Right atrium auricular region (tissue), 2 donors: ENCODE data around the gene TRPM6. TPM values are rescaled to one million over a fixed set of nuclear protein-coding genes. Genes with fewer than 3 reads are reported as not detected.
"Not testable (repeated sequence)": the region's sequence is repeated elsewhere in the genome, so short reads cannot be mapped to it uniquely, and the experiment has no call there.

Source experiments
- DNase-seq: peaks from one replicate; pipeline ENCODE4 v3.0.0-alpha.2; 2019; ENCODE audit warnings: low spot score
- H3K27ac ChIP-seq, 2 donors: fragments of 200-600 bp; sonication (generic); 1 replicate in 1 of 2; 2 replicates in 1 of 2; pipeline ENCODE4 v1.5.1; 2016 to 2019
- H3K27me3 ChIP-seq, 2 donors: fragments of 200-600 bp; sonication (generic); one replicate each; pipeline versions ENCODE4 v1.5.1 to v1.6.0; 2017 to 2019
- H3K36me3 ChIP-seq: fragments of 200-600 bp; sonication (generic); one replicate; pipeline ENCODE4 v1.5.1; 2016
- H3K4me1 ChIP-seq, 2 donors: fragments of 200-600 bp; sonication (generic); one replicate each; pipeline versions ENCODE4 v1.5.1 to v1.6.0; 2017 to 2019
- H3K4me3 ChIP-seq, 2 donors: fragments of 200-600 bp; sonication (generic); 1 replicate in 1 of 2; 2 replicates in 1 of 2; pipeline ENCODE4 v1.5.1; 2017 to 2019; ENCODE audit warnings: mild to moderate bottlenecking in 1 of 2, moderate library complexity in 1 of 2
- H3K9me3 ChIP-seq, 2 donors: fragments of 200-600 bp; sonication (generic); one replicate each; pipeline ENCODE4 v1.5.1; 2019
- CTCF ChIP-seq, 2 donors: fragments of 200-600 bp; sonication (generic); IDR thresholded peaks; one replicate each; pipeline ENCODE4 v1.5.1; 2019; ENCODE audit warnings: antibody characterized with exemption in 2 of 2
- total RNA-seq, 2 donors: library from RNA; depleted of rRNA; stranded (reverse); fragments of >200 nt; gene quantifications; one replicate each; pipeline ENCODE4 v1.1.0, GENCODE V29; 2016

Gene TRPM6
- total RNA-seq, 2 donors from 2014 or later, result 0.19 to 0.83 TPM

- Histone ChIP-seq H3K27me3 (no peaks in the 10 kb centered on the region), H3K36me3 (no peaks in the 10 kb centered on the region), H3K27ac (no peak overlapping the region), H3K4me3 (no peak overlapping the region), H3K9me3 (no peaks in the 10 kb centered on the region), H3K4me1 (no peaks in the 10 kb centered on the region)
- TF ChIP-seq CTCF (IDR thresholded peaks at IDR 0.05), result no peak
- no peak for DNase-seq
Observed at GRCh38 chr9:74855072-74855471, 32.6 kb downstream of the TRPM6 start.

- H3K27ac ChIP-seq, H3K4me3 ChIP-seq, DNase-seq, H3K27me3 ChIP-seq, H3K4me1 ChIP-seq, H3K9me3 ChIP-seq, H3K36me3 ChIP-seq: not testable (repeated sequence)
Observed at GRCh38 chr9:74853024-74853423, 34.7 kb downstream of the TRPM6 start.

GRCh38 chr9:74848153-74848525 lies 39.6 kb downstream of the TRPM6 start:
- Histone ChIP-seq H3K4me3 (no peak overlapping the region), H3K27ac (no peak overlapping the region), H3K36me3 (no peaks in the 10 kb centered on the region), H3K9me3 (peaks cover 0 to 8% of the 10 kb centered on the region in 2 donors), H3K4me1 (no peaks in the 10 kb centered on the region), H3K27me3 (no peaks in the 10 kb centered on the region)
- no peak for TF ChIP-seq CTCF (IDR thresholded peaks at IDR 0.05)
- DNase-seq, result no peak

GRCh38 chr9:74847478-74848152 lies 40.1 kb downstream of the TRPM6 start:
- H3K4me3 ChIP-seq, result no peak overlapping the region
- TF ChIP-seq CTCF (IDR thresholded peaks at IDR 0.05), result no peak

GRCh38 chr9:74846766-74847165 lies 41.0 kb downstream of the TRPM6 start:
- Histone ChIP-seq H3K27ac (no peak overlapping the region), H3K36me3 (no peaks in the 10 kb centered on the region), H3K4me1 (no peaks in the 10 kb centered on the region), H3K9me3 (peaks cover 0 to 8% of the 10 kb centered on the region in 2 donors), H3K27me3 (no peaks in the 10 kb centered on the region), H3K4me3 (no peak overlapping the region)
- no peak for DNase-seq
- no peak for TF ChIP-seq CTCF (IDR thresholded peaks at IDR 0.05)

More at GRCh38 chr9:74847478-74848152, 40.1 kb downstream of the TRPM6 start:
- peaks cover 0 to 8% of the 10 kb centered on the region in 2 donors for H3K9me3 ChIP-seq
- no peak overlapping the region for H3K27ac ChIP-seq
- no peaks in the 10 kb centered on the region for H3K27me3 ChIP-seq
- H3K36me3 ChIP-seq, result no peaks in the 10 kb centered on the region
- H3K4me1 ChIP-seq, result no peaks in the 10 kb centered on the region
- no peak for DNase-seq

GRCh38 chr9:74838351-74838750 lies 49.4 kb downstream of the TRPM6 start:
- DNase-seq, result no peak
- Histone ChIP-seq H3K4me1 (no peaks in the 10 kb centered on the region), H3K9me3 (no peaks in the 10 kb centered on the region), H3K4me3 (no peak overlapping the region), H3K27ac (no peak overlapping the region), H3K27me3 (no peaks in the 10 kb centered on the region), H3K36me3 (no peaks in the 10 kb centered on the region)
- TF ChIP-seq CTCF (IDR thresholded peaks at IDR 0.05), result no peak
